ENCODE results near the gene SSBP3.

DNA sequence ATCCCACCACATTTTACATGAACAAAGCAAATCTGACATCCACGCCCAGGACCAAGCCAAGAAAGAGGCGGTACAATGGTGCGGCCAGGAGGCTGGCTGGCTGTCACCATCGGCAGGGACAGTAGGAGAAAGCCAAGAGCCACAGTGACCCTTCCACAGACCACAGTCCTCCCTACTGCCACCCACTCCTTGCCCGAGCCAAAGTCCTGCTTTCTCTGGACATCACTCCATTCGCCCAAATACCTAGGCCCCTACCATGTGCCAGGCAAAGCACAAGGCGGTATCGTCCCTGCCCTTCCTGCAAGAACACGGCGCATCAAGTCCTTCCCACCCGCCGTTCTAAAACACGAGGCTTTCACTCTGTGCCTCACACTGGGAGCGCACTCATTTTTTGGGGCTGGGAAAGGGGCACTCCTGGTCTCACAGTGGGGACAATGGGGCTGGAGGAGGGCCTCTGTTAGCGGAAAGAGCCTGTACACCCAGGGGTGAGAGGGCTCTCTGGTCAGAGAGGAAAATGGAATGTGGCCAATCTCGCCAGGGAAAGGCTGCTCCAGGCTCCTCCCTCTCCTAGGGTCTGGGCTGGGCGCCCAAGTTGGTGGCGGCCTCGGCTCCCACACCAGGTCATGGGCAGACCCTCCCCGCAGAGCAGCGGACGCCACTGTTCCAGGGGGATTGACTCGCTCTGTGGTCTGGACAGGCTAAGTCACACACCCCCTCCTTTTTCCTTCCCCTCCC is 26.5 kb downstream of the SSBP3 start:
- TF ChIP-seq RAD21 (IDR thresholded peaks at IDR 0.05) (no peak), TAF1 (conservative IDR thresholded peaks at IDR 0.05) (no peak), NR2F2 (IDR thresholded peaks at IDR 0.05) (no peak), JUND (IDR thresholded peaks at IDR 0.05) (no peak), GABPA (IDR thresholded peaks at IDR 0.05 in 1 of 2, conservative IDR thresholded peaks at IDR 0.05 in 1 of 2) (no peak), YY1 (IDR thresholded peaks at IDR 0.05) (no peak), EGR1 (IDR thresholded peaks at IDR 0.05; ENCODE audit: low read depth in 2 of 2) (no peak), FOXA1 (IDR thresholded peaks at IDR 0.05) (no peak), HNF4A (conservative IDR thresholded peaks at IDR 0.05) (peak in 1 of 2 donors; percentile 33)
- TF ChIP-seq, protein P1, sequence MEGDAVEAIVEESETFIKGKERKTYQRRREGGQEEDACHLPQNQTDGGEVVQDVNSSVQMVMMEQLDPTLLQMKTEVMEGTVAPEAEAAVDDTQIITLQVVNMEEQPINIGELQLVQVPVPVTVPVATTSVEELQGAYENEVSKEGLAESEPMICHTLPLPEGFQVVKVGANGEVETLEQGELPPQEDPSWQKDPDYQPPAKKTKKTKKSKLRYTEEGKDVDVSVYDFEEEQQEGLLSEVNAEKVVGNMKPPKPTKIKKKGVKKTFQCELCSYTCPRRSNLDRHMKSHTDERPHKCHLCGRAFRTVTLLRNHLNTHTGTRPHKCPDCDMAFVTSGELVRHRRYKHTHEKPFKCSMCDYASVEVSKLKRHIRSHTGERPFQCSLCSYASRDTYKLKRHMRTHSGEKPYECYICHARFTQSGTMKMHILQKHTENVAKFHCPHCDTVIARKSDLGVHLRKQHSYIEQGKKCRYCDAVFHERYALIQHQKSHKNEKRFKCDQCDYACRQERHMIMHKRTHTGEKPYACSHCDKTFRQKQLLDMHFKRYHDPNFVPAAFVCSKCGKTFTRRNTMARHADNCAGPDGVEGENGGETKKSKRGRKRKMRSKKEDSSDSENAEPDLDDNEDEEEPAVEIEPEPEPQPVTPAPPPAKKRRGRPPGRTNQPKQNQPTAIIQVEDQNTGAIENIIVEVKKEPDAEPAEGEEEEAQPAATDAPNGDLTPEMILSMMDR (IDR thresholded peaks at IDR 0.05; ENCODE audit: low read depth, low read length, missing input control): no peak
- TF ChIP-seq, protein P2, sequence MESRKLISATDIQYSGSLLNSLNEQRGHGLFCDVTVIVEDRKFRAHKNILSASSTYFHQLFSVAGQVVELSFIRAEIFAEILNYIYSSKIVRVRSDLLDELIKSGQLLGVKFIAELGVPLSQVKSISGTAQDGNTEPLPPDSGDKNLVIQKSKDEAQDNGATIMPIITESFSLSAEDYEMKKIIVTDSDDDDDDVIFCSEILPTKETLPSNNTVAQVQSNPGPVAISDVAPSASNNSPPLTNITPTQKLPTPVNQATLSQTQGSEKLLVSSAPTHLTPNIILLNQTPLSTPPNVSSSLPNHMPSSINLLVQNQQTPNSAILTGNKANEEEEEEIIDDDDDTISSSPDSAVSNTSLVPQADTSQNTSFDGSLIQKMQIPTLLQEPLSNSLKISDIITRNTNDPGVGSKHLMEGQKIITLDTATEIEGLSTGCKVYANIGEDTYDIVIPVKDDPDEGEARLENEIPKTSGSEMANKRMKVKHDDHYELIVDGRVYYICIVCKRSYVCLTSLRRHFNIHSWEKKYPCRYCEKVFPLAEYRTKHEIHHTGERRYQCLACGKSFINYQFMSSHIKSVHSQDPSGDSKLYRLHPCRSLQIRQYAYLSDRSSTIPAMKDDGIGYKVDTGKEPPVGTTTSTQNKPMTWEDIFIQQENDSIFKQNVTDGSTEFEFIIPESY (IDR thresholded peaks at IDR 0.05): no peak
- TF ChIP-seq, protein P3, sequence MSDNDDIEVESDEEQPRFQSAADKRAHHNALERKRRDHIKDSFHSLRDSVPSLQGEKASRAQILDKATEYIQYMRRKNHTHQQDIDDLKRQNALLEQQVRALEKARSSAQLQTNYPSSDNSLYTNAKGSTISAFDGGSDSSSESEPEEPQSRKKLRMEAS (IDR thresholded peaks at IDR 0.05): peak; percentile 50
- TF ChIP-seq, protein P4, sequence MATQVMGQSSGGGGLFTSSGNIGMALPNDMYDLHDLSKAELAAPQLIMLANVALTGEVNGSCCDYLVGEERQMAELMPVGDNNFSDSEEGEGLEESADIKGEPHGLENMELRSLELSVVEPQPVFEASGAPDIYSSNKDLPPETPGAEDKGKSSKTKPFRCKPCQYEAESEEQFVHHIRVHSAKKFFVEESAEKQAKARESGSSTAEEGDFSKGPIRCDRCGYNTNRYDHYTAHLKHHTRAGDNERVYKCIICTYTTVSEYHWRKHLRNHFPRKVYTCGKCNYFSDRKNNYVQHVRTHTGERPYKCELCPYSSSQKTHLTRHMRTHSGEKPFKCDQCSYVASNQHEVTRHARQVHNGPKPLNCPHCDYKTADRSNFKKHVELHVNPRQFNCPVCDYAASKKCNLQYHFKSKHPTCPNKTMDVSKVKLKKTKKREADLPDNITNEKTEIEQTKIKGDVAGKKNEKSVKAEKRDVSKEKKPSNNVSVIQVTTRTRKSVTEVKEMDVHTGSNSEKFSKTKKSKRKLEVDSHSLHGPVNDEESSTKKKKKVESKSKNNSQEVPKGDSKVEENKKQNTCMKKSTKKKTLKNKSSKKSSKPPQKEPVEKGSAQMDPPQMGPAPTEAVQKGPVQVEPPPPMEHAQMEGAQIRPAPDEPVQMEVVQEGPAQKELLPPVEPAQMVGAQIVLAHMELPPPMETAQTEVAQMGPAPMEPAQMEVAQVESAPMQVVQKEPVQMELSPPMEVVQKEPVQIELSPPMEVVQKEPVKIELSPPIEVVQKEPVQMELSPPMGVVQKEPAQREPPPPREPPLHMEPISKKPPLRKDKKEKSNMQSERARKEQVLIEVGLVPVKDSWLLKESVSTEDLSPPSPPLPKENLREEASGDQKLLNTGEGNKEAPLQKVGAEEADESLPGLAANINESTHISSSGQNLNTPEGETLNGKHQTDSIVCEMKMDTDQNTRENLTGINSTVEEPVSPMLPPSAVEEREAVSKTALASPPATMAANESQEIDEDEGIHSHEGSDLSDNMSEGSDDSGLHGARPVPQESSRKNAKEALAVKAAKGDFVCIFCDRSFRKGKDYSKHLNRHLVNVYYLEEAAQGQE (IDR thresholded peaks at IDR 0.05): no peak
- TF ChIP-seq, protein P5, sequence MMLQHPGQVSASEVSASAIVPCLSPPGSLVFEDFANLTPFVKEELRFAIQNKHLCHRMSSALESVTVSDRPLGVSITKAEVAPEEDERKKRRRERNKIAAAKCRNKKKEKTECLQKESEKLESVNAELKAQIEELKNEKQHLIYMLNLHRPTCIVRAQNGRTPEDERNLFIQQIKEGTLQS (IDR thresholded peaks at IDR 0.05): no peak

Measured in liver (tissue), 3 donors.